Fibroblast of lung (primary cell): ENCODE data around the gene PPT1. TPM values are rescaled to one million over a fixed set of nuclear protein-coding genes. Genes with fewer than 3 reads are reported as not detected.

ENCODE experiments used
- DNase-seq, 2 donors: peaks; one replicate each; pipeline versions ENCODE4 v3.0.0 to v3.0.0-alpha.2; 2010; ENCODE audit warnings: low read depth in 2 of 2
- H2AFZ ChIP-seq: 2 replicates; pipeline ENCODE4 v1.5.1; 2012; ENCODE audit warnings: low read length, control low read depth, inconsistent platforms
- H3K27ac ChIP-seq: 2 replicates; pipeline ENCODE4 v1.5.1; 2011; ENCODE audit warnings: low read length, control low read depth; ENCODE audit not compliant: insufficient read depth
- H3K27me3 ChIP-seq: 2 replicates; pipeline ENCODE4 v1.5.1; 2011; ENCODE audit warnings: mild to moderate bottlenecking, low read length; ENCODE audit not compliant: control insufficient read depth, insufficient read depth
- H3K36me3 ChIP-seq: 2 replicates; pipeline ENCODE4 v1.5.1; 2011; ENCODE audit warnings: low read length; ENCODE audit not compliant: control insufficient read depth, insufficient read depth
- H3K4me1 ChIP-seq: 2 replicates; pipeline ENCODE4 v1.5.1; 2011; ENCODE audit warnings: low read length; ENCODE audit not compliant: control insufficient read depth, insufficient read depth; ENCODE audit errors: extremely low read depth
- H3K4me2 ChIP-seq: 2 replicates; pipeline ENCODE4 v1.5.1; 2011; ENCODE audit warnings: low read length, control low read depth; ENCODE audit not compliant: insufficient read depth; ENCODE audit errors: extremely low read depth
- H3K4me3 ChIP-seq, 4 experiments: fragments of 200-600 bp in 1 of 4; sonication (generic) in 1 of 4; replicated peaks in 1 of 4; 2 replicates each; pipeline ENCODE4 v1.5.1; 2011 to 2016; ENCODE audit warnings: low read length in 4 of 4, low read depth in 3 of 4, mild to moderate bottlenecking in 3 of 4, control low read depth in 2 of 4, inconsistent platforms in 1 of 4, mixed read lengths in 1 of 4; ENCODE audit not compliant: insufficient read depth in 1 of 4; ENCODE audit errors: control extremely low read depth in 1 of 4
- H3K79me2 ChIP-seq: 2 replicates; pipeline ENCODE4 v1.5.1; 2012; ENCODE audit warnings: mild to moderate bottlenecking, low read length, inconsistent platforms; ENCODE audit not compliant: control insufficient read depth, insufficient read depth
- H3K9ac ChIP-seq: 2 replicates; pipeline ENCODE4 v1.5.1; 2011; ENCODE audit warnings: mild to moderate bottlenecking, low read length, control low read depth; ENCODE audit not compliant: insufficient read depth
- H3K9me3 ChIP-seq: 2 replicates; pipeline ENCODE4 v1.5.1; 2012; ENCODE audit warnings: low read depth, low read length; ENCODE audit not compliant: control insufficient read depth, insufficient read depth
- H4K20me1 ChIP-seq: 2 replicates; pipeline ENCODE4 v1.5.1; 2011; ENCODE audit warnings: low read length; ENCODE audit not compliant: control insufficient read depth, insufficient read depth; ENCODE audit errors: extremely low read depth
- EZH2 ChIP-seq: IDR thresholded peaks from 2 replicates; pipeline ENCODE4 v1.5.1; 2012; ENCODE audit warnings: low read length, control low read depth, mild to moderate bottlenecking; ENCODE audit errors: missing control alignments
- polyA plus RNA-seq, 2 donors: library from polyadenylated mRNA; depleted of rRNA in 1 of 2; stranded (reverse) in 1 of 2; unstranded in 1 of 2; fragments of >200 nt; gene quantifications; 2 replicates each; pipeline ENCODE4 v1.2.1, GENCODE V29; 2011 to 2012; ENCODE audit warnings: missing spikeins in 1 of 2
- total RNA-seq: library from RNA; depleted of rRNA; stranded (reverse); fragments of >200 nt; gene quantifications from 2 replicates; pipeline ENCODE4 v1.2.1, GENCODE V29; 2014
- TF ChIP-seq, protein P1 (sequence below), 2 donors: IDR thresholded peaks in 1 of 2; conservative IDR thresholded peaks in 1 of 2; 1 replicate in 1 of 2; 2 replicates in 1 of 2; pipeline ENCODE4 v1.5.1; 2011 to 2012; ENCODE audit warnings: low read length in 2 of 2, control low read depth in 1 of 2, inconsistent platforms in 1 of 2, low read depth in 1 of 2, mild to moderate bottlenecking in 1 of 2

Gene PPT1
- total and polyA plus RNA-seq, 2 donors (not counting 1 experiment from before 2014, with no cell fraction given) = 41.0 to 81.1 TPM

DNA sequence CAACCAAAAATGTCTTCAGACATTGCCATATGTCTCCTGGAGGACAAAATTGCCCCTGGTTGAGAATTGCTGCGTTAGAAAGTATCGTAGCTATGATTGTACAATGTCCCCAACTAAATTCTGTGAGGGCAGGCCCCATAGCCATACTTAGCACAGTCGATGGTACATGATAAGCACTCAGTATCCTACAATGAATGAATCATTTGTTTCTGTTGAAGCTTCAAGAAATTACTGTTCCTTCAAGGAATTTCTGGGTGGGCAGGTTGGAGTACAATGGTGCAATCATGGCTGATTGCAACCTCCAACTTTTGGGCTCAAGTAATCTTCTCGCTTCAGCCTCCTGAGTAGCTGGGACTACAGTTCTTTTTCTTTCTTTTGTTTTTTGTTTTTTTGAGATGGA, 51.9 kb downstream of the PPT1 start:
- Histone ChIP-seq H4K20me1 (peaks cover 1% of the 10 kb centered on the region), H3K79me2 (peaks cover 93% of the 10 kb centered on the region), H3K4me2 (no peak overlapping the region), H3K27ac (no peak overlapping the region), H3K4me3 (no peak overlapping the region), H3K9me3 (no peaks in the 10 kb centered on the region), H2AFZ (no peak overlapping the region), H3K4me1 (peaks cover 10% of the 10 kb centered on the region), H3K36me3 (peaks cover 2% of the 10 kb centered on the region), H3K27me3 (no peaks in the 10 kb centered on the region), H3K9ac (no peak overlapping the region)
- peak in 1 of 2 donors; percentile 53 for DNase-seq
- TF ChIP-seq, protein P1, sequence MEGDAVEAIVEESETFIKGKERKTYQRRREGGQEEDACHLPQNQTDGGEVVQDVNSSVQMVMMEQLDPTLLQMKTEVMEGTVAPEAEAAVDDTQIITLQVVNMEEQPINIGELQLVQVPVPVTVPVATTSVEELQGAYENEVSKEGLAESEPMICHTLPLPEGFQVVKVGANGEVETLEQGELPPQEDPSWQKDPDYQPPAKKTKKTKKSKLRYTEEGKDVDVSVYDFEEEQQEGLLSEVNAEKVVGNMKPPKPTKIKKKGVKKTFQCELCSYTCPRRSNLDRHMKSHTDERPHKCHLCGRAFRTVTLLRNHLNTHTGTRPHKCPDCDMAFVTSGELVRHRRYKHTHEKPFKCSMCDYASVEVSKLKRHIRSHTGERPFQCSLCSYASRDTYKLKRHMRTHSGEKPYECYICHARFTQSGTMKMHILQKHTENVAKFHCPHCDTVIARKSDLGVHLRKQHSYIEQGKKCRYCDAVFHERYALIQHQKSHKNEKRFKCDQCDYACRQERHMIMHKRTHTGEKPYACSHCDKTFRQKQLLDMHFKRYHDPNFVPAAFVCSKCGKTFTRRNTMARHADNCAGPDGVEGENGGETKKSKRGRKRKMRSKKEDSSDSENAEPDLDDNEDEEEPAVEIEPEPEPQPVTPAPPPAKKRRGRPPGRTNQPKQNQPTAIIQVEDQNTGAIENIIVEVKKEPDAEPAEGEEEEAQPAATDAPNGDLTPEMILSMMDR (conservative IDR thresholded peaks at IDR 0.05 in 1 of 2, IDR thresholded peaks at IDR 0.05 in 1 of 2; ENCODE audit: low read depth in 1 of 2, low read length in 2 of 2) = no peak
- no peak for TF ChIP-seq EZH2

DNA sequence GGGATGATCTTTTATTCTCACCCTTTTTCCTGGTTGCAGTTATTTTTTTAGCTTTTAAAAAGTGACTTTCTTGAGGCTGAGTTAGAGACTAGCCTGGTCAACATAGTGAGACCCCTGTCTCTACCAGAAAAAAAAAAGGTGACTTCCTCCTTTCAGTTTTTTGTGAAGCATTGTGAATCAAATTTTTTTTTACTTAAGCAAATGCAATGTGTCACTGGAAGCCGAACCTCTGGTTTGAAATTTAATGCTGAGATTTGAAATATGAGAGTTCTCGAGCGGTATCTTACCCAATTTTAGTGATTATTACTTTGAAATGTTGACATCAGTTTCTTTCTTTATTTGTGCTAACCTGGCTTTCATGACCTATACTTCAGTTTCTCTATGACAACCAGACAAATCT, 52.9 kb downstream of the PPT1 start:
- no peak overlapping the region for H3K27ac ChIP-seq
- H3K4me2 ChIP-seq = peak overlapping the region; percentile 37
- DNase-seq = no peak
- H3K36me3 ChIP-seq = no peaks in the 10 kb centered on the region
- H3K9me3 ChIP-seq = no peaks in the 10 kb centered on the region
- H3K9ac ChIP-seq = no peak overlapping the region
- no peak for TF ChIP-seq EZH2
- TF ChIP-seq, protein P1 (conservative IDR thresholded peaks at IDR 0.05 in 1 of 2, IDR thresholded peaks at IDR 0.05 in 1 of 2; ENCODE audit: low read depth in 1 of 2, low read length in 2 of 2) = no peak
- no peaks in the 10 kb centered on the region for H3K27me3 ChIP-seq
- H4K20me1 ChIP-seq = peaks cover 1% of the 10 kb centered on the region
- peaks cover 13% of the 10 kb centered on the region for H3K4me1 ChIP-seq
- no peak overlapping the region for H3K4me3 ChIP-seq
- H3K79me2 ChIP-seq = peaks cover 82% of the 10 kb centered on the region
- no peak overlapping the region for H2AFZ ChIP-seq

DNA sequence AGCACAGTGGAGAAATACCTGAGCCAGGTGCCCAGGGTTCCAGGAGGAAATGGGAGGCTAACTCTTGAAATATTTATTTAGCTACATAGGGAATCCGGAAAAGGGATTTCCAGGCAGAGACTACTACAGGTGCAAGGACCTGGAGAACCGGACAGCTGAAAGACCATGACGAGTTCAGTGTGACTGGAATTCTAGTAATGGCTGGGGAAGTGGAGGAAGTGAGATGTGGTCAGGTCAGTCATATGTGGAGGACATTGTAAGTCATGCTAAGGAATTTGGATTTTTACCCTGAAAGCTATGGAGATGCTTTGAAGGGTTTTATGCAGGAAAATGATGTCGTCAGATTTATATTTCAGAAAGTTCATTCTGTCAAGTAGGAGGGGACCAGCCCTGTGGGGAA, 54.7 kb downstream of the PPT1 start:
- no peak overlapping the region for H2AFZ ChIP-seq
- H3K27me3 ChIP-seq = no peaks in the 10 kb centered on the region
- no peak overlapping the region for H3K27ac ChIP-seq
- no peak for TF ChIP-seq EZH2
- TF ChIP-seq, protein P1 (conservative IDR thresholded peaks at IDR 0.05 in 1 of 2, IDR thresholded peaks at IDR 0.05 in 1 of 2; ENCODE audit: low read depth in 1 of 2, low read length in 2 of 2) = no peak
- peak overlapping the region; percentile 93 to 100 (median 98) for H3K4me3 ChIP-seq
- H3K4me2 ChIP-seq = peak overlapping the region; percentile 91
- DNase-seq = peak in 1 of 2 donors; percentile 72
- H3K36me3 ChIP-seq = no peaks in the 10 kb centered on the region
- no peaks in the 10 kb centered on the region for H4K20me1 ChIP-seq
- no peak overlapping the region for H3K9ac ChIP-seq
- peaks cover 66% of the 10 kb centered on the region for H3K79me2 ChIP-seq
- H3K4me1 ChIP-seq = peaks cover 18% of the 10 kb centered on the region
- H3K9me3 ChIP-seq = no peaks in the 10 kb centered on the region
